ENCODE results near the gene SSRP1. TPM values are rescaled to one million over a fixed set of nuclear protein-coding genes. Genes with fewer than 3 reads are reported as not detected.

Gene SSRP1
- total and polyA plus RNA-seq, 2 of the 4 experiments (the other 2 are of a cell fraction): 106 to 146 TPM

- TF ChIP-seq RAD21 (IDR thresholded peaks at IDR 0.05; ENCODE audit: low read length) (no peak), RFX5 (IDR thresholded peaks at IDR 0.05; ENCODE audit: low read depth, low read length) (no peak), SMC3 (IDR thresholded peaks at IDR 0.05; ENCODE audit: low read depth, low read length) (no peak), POLR2A (IDR thresholded peaks at IDR 0.05; ENCODE audit: low read depth, low read length) (no peak), USF2 (IDR thresholded peaks at IDR 0.05; ENCODE audit: low read depth, low read length) (no peak), CEBPB (IDR thresholded peaks at IDR 0.05; ENCODE audit: low read depth, low read length) (no peak), BHLHE40 (IDR thresholded peaks at IDR 0.05; ENCODE audit: low read depth, low read length) (no peak), FOS (IDR thresholded peaks at IDR 0.05; ENCODE audit: low read depth, low read length) (no peak), MAZ (IDR thresholded peaks at IDR 0.05; ENCODE audit: borderline replicate concordance, low read depth, low read length) (no peak), MXI1 (IDR thresholded peaks at IDR 0.05; ENCODE audit: borderline replicate concordance, low read depth, low read length) (no peak), RCOR1 (IDR thresholded peaks at IDR 0.05; ENCODE audit: insufficient replicate concordance, low read length) (no peak)
- Histone ChIP-seq H2BK20ac (ENCODE audit: low read depth, low read length) (peak overlapping the region; percentile 99), H3K4me3 (ENCODE audit: insufficient read depth, low read depth, low read length) (no peak overlapping the region), H2AK5ac (ENCODE audit: low read depth, low read length) (peak overlapping the region; percentile 84), H4K91ac (ENCODE audit: insufficient read depth, low read depth, low read length) (peak overlapping the region; percentile 97), H2BK15ac (ENCODE audit: low read depth, low read length) (peak overlapping the region; percentile 88; the same call in 2 of the 3 replicates), H3K9ac (ENCODE audit: low read depth, low read length) (no peak overlapping the region), H3K36me3 (ENCODE audit: control insufficient read depth, insufficient read depth, low read length) (no peaks in the 10 kb centered on the region), H3K23ac (ENCODE audit: low read depth, low read length) (peak overlapping the region; percentile 74), H3K79me1 (ENCODE audit: low read depth in 1 of 2, low read length in 2 of 2) (no peaks in the 10 kb centered on the region), H3K4me2 (ENCODE audit: low read depth, low read length) (peak overlapping the region; percentile 32; the same call in 1 of the 2 replicates), H3K14ac (replicated peaks; ENCODE audit: low read depth, low read length) (peak overlapping the region; percentile 85), H2AFZ (replicated peaks; ENCODE audit: low read length, poor library complexity) (no peak overlapping the region), H3K9me3 (ENCODE audit: control insufficient read depth, insufficient read depth, low read length) (peaks cover 2% of the 10 kb centered on the region; the same call in 1 of the 2 replicates), H3K56ac (ENCODE audit: extremely low read depth, insufficient read depth, low read length) (peak overlapping the region; percentile 97; the same call in 1 of the 2 replicates), H4K8ac (ENCODE audit: low read depth in 2 of 2, low read length in 2 of 2) (peak overlapping the region; percentile 83 to 85; a peak in 3 of 4 replicates), H2BK120ac (ENCODE audit: low read depth, low read length) (peak overlapping the region; percentile 98), H4K20me1 (ENCODE audit: insufficient read depth, low read length) (no peaks in the 10 kb centered on the region), H3K18ac (ENCODE audit: low read depth, low read length) (peak overlapping the region; percentile 91), H3K9me1 (ENCODE audit: insufficient read depth, low read length) (peaks cover 14% of the 10 kb centered on the region), H4K5ac (ENCODE audit: low read depth, low read length) (peak overlapping the region; percentile 96), H2BK5ac (ENCODE audit: low read depth, low read length, poor library complexity, severe bottlenecking) (peak overlapping the region; percentile 93), H2AK9ac (replicated peaks; ENCODE audit: low read depth, low read length, poor library complexity) (peak overlapping the region; percentile 4), H3K27ac (ENCODE audit: insufficient read depth, low read length) (peak overlapping the region; percentile 93), H3K4me1 (ENCODE audit: control insufficient read depth, insufficient read depth, low read length) (peaks cover 29% of the 10 kb centered on the region), H3K4ac (ENCODE audit: low read depth, low read length) (peak overlapping the region; percentile 97), H3K27me3 (ENCODE audit: control insufficient read depth, insufficient read depth, low read length) (no peaks in the 10 kb centered on the region)
- 89% methylated on average over 3 of the region's 5 CpGs; no CpG with 5 or more reads in 1 of the 2 experiments for WGBS, 2 experiments (ENCODE audit: extremely low coverage in 2 of 2, insufficient read length in 1 of 2)
- no TSS peak for BruUV-seq (replicated peaks)
- intact Hi-C loops (cut with micrococcal nuclease) (no loop called here), dilution Hi-C loops (cut with HindIII; ENCODE audit: low sequenced_read_pairs, unreplicated experiment) (no loop called here), in situ Hi-C loops (cut with MboI; ENCODE audit: low sequenced_read_pairs) (no loop called here)
- ATAC-seq (ENCODE audit: low read depth) (no peak), DNase-seq (peak; percentile 77)
- POLR2A ChIA-PET (ENCODE audit: unreplicated experiment): interaction anchor here (0.7 kb wide), 1 partner anchor 314 kb away, joined by 3 read pairs; no protein-coding TSS in a partner anchor
- CTCF ChIA-PET: interaction anchor here (0.6 to 1.9 kb wide), 3 partner anchors 10 to 1546 kb away, joined by 3 to 5 read pairs (median 5); no protein-coding TSS in a partner anchor
These were observed 56.6 kb downstream of the SSRP1 start for GRCh38 chr11:57279116-57279515.
